ENCODE results near the gene SOX5. TPM values are rescaled to one million over a fixed set of nuclear protein-coding genes. Genes with fewer than 3 reads are reported as not detected.
A peak's percentile ranks its signal among the peaks of the same experiment; 100 is the strongest.

SOX5 gene
- total RNA-seq, 1 experiment from 2014 or later, result 3.1 TPM

DNA sequence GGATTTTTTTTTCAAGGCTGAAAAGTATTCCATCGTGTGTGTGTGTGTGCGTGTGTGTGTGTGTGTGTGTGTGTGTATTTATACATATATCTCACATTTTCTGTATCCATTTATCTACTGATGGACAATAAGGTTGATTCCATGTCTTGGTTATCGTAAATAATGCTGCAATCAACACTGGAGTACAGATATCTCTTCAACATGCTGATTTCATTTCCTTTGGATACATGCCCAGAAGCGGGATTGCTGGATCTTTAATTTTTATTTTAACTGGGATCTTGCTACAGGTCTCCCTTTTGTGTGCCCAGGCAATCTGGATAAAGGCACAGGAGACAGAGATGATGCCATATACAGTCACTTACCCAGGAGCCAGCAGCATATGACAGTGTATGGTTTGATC, 338.1 kb downstream of the SOX5 start:
- no peak overlapping the region for H3K4me2 ChIP-seq (ENCODE audit: insufficient read depth, insufficient read length, low read length)
- H3K23ac ChIP-seq (ENCODE audit: insufficient read length, low read depth, low read length), result no peak overlapping the region
- no peak overlapping the region for H3K9ac ChIP-seq (ENCODE audit: extremely low read depth, insufficient read length, low read length)
- no peak overlapping the region for H2AK5ac ChIP-seq (ENCODE audit: insufficient read length, low read length)
- WGBS (ENCODE audit: extremely low coverage, insufficient read length, low lambda C conversion rate), result no CpG with 5 or more reads among the region's 4 CpGs
- no peaks in the 10 kb centered on the region for H3K79me1 ChIP-seq (ENCODE audit: insufficient read depth, low read depth, low read length, poor library complexity, severe bottlenecking)
- TF ChIP-seq, protein P1, sequence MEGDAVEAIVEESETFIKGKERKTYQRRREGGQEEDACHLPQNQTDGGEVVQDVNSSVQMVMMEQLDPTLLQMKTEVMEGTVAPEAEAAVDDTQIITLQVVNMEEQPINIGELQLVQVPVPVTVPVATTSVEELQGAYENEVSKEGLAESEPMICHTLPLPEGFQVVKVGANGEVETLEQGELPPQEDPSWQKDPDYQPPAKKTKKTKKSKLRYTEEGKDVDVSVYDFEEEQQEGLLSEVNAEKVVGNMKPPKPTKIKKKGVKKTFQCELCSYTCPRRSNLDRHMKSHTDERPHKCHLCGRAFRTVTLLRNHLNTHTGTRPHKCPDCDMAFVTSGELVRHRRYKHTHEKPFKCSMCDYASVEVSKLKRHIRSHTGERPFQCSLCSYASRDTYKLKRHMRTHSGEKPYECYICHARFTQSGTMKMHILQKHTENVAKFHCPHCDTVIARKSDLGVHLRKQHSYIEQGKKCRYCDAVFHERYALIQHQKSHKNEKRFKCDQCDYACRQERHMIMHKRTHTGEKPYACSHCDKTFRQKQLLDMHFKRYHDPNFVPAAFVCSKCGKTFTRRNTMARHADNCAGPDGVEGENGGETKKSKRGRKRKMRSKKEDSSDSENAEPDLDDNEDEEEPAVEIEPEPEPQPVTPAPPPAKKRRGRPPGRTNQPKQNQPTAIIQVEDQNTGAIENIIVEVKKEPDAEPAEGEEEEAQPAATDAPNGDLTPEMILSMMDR (conservative IDR thresholded peaks at IDR 0.05), result no peak
- H3K27ac ChIP-seq (ENCODE audit: insufficient read length, low read depth, low read length), result no peak overlapping the region
- H2BK20ac ChIP-seq (ENCODE audit: low read depth, low read length, poor library complexity, severe bottlenecking), result no peak overlapping the region
- H3K56ac ChIP-seq (ENCODE audit: insufficient read length, low read depth, low read length), result no peak overlapping the region
- no peak overlapping the region for H3T11ph ChIP-seq (ENCODE audit: low read length)
- H4K20me1 ChIP-seq (ENCODE audit: control insufficient read depth, insufficient read depth, insufficient read length), result no peaks in the 10 kb centered on the region
- Mint-ChIP-seq H3K36me3 (ENCODE audit: insufficient read depth in 1 of 3, low read depth in 3 of 3) (0 out of 7 replicates have a peak, but pooled peaks cover 0 to 3% (median 0%) of the 10 kb centered on the region in 3 experiments), H3K9me3 (peaks cover 0 to 2% of the 10 kb centered on the region in 2 experiments; a peak in 2 of 5 replicates), H3K27ac (0 out of 7 replicates have a peak overlapping the region, but pooled peaks of 1 of the 3 experiments have one; percentile 17), H3K4me3 (no peak overlapping the region), H3K27me3 (ENCODE audit: low read depth) (no peaks in the 10 kb centered on the region), H3K4me1 (no peaks in the 10 kb centered on the region)
- H3K79me2 ChIP-seq (ENCODE audit: insufficient read depth, low read length), result no peaks in the 10 kb centered on the region
- H2BK120ac ChIP-seq (ENCODE audit: low read depth, low read length, poor library complexity, severe bottlenecking), result no peak overlapping the region
- H3K14ac ChIP-seq (ENCODE audit: insufficient read depth, low read length), result no peak overlapping the region
- H2BK12ac ChIP-seq (ENCODE audit: insufficient read length, low read depth, low read length), result no peak overlapping the region
- H3K4ac ChIP-seq (ENCODE audit: low read depth, low read length), result no peak overlapping the region
- H4K91ac ChIP-seq (ENCODE audit: insufficient read length, low read depth, low read length), result no peak overlapping the region
- H2BK5ac ChIP-seq (ENCODE audit: insufficient read length, low read length), result no peak overlapping the region
- H3K4me1 ChIP-seq (ENCODE audit: insufficient read depth, low read length), result no peaks in the 10 kb centered on the region
- no peak overlapping the region for H4K5ac ChIP-seq (ENCODE audit: insufficient read length, low read depth, low read length)
- no peaks in the 10 kb centered on the region for H3K27me3 ChIP-seq (ENCODE audit: insufficient read depth, low read length)
- H3K23me2 ChIP-seq (ENCODE audit: insufficient read length, low read depth, low read length, poor library complexity, severe bottlenecking), result no peaks in the 10 kb centered on the region
- no peak overlapping the region for H3K18ac ChIP-seq (ENCODE audit: insufficient read length, low read depth, low read length)
- no peaks in the 10 kb centered on the region for H3K9me3 ChIP-seq (ENCODE audit: control insufficient read depth, low read depth, low read length)
- DNase-seq, result no peak
- H4K8ac ChIP-seq (replicated peaks; ENCODE audit: insufficient read length, low read depth, low read length), result no peak overlapping the region
- H2BK15ac ChIP-seq (ENCODE audit: low read depth, low read length), result no peak overlapping the region
- no peak overlapping the region for H2AFZ ChIP-seq (ENCODE audit: low read length)

All from H9 (cell line).